Thyroid gland (tissue), 4 donors: ENCODE data around the gene ABHD2. TPM values are rescaled to one million over a fixed set of nuclear protein-coding genes. Genes with fewer than 3 reads are reported as not detected.

Experiments used
- DNase-seq, 2 donors: peaks; one replicate each; pipeline ENCODE4 v3.0.0-alpha.2; 2019
- H3K27ac ChIP-seq, 3 donors: fragments of 200-600 bp; sonication (generic); 1 replicate in 2 of 3; 2 replicates in 1 of 3; pipeline ENCODE4 v1.5.1; 2016 to 2019; ENCODE audit warnings: mild to moderate bottlenecking in 1 of 3, moderate library complexity in 1 of 3
- H3K27me3 ChIP-seq: fragments of 200-600 bp; sonication (generic); one replicate; pipeline ENCODE4 v1.5.1; 2019
- H3K36me3 ChIP-seq, 2 donors: fragments of 200-600 bp; sonication (generic); one replicate each; pipeline ENCODE4 v1.5.1; 2016 to 2019
- H3K4me1 ChIP-seq, 2 donors: fragments of 200-600 bp; sonication (generic); one replicate each; pipeline ENCODE4 v1.5.1; 2017 to 2019
- H3K4me3 ChIP-seq, 3 donors: fragments of 200-600 bp; sonication (generic); replicated peaks in 1 of 3; 1 replicate in 2 of 3; 2 replicates in 1 of 3; pipeline ENCODE4 v1.5.1; 2016; ENCODE audit warnings: mild to moderate bottlenecking in 1 of 3
- H3K9me3 ChIP-seq: fragments of 200-600 bp; sonication (generic); one replicate; pipeline ENCODE4 v1.5.1; 2017
- CTCF ChIP-seq, 6 experiments: fragments of 200-600 bp in 3 of 6; fragments of 450-650 bp in 3 of 6; sonication (generic) in 3 of 6; IDR thresholded peaks; one replicate each; pipeline ENCODE4 v1.5.1; 2016 to 2019; ENCODE audit warnings: antibody characterized with exemption in 6 of 6, mild to moderate bottlenecking in 2 of 6, inconsistent platforms in 1 of 6, moderate library complexity in 1 of 6
- POLR2A ChIP-seq, 2 donors: fragments of 450-650 bp; IDR thresholded peaks; one replicate each; pipeline ENCODE4 v1.6.1; 2017; ENCODE audit warnings: antibody characterized with exemption in 2 of 2, mild to moderate bottlenecking in 2 of 2, moderate library complexity in 1 of 2
- WGBS, 2 donors: methylation state at CpG; one replicate each; pipeline ENCODE4 v1.1.5; 2017; 5-methylcytosine and 5-hydroxymethylcytosine counted together
- intact Hi-C: fragments of 100-400 bp; cut with DNase I; formaldehyde crosslinking; loops from one replicate; pipeline ENCODE4 v1.15.1; 2023
- total RNA-seq, 4 donors: library from RNA; depleted of rRNA; stranded (reverse); fragments of >200 nt; gene quantifications; one replicate each; pipeline ENCODE4 v1.2.3, GENCODE V29; 2016

Gene ABHD2
- total RNA-seq, 4 donors from 2014 or later = 52.0 to 74.4 (median 66.2) TPM

- no peak for TF ChIP-seq CTCF (IDR thresholded peaks at IDR 0.05)
- TF ChIP-seq POLR2A (IDR thresholded peaks at IDR 0.05) = no peak
- 88 to 94% methylated on average over 5 to 8 of the region's 8 CpGs for WGBS, 2 donors
- no peaks in the 10 kb centered on the region for H3K27me3 ChIP-seq
These were observed 130.3 kb downstream of the ABHD2 start for GRCh38 chr15:89218531-89218930.

GRCh38 chr15:89221543-89221942, 133.3 kb downstream of the ABHD2 start, which contains the start of gene RLBP1:
Gene RLBP1 (minus strand): TSS chr15:89221579. CDS start chr15:89218975, 2,604 bp downstream.
- no peak for TF ChIP-seq CTCF (IDR thresholded peaks at IDR 0.05)
- no peak for TF ChIP-seq POLR2A (IDR thresholded peaks at IDR 0.05)
- Histone ChIP-seq H3K4me3 (no peak within 1 kb of the TSS), H3K9me3 (no peaks in the 10 kb centered on the region), H3K36me3 (no peaks in the 10 kb centered on the region), H3K4me1 (no peaks in the 10 kb centered on the region), H3K27me3 (no peaks in the 10 kb centered on the region), H3K27ac (no peak within 1 kb of the TSS)
- DNase-seq = no peak
- 66 to 83% methylated on average over 4 to 7 of the region's 11 CpGs for WGBS, 2 donors
- intact Hi-C loops = no loop called here

More at GRCh38 chr15:89218531-89218930, 130.3 kb downstream of the ABHD2 start:
- intact Hi-C loops = no loop called here
- no peak overlapping the region for H3K4me3 ChIP-seq
- no peaks in the 10 kb centered on the region for H3K4me1 ChIP-seq
- H3K27ac ChIP-seq = no peak overlapping the region
- DNase-seq = no peak
- no peaks in the 10 kb centered on the region for H3K9me3 ChIP-seq
- H3K36me3 ChIP-seq = no peaks in the 10 kb centered on the region

- no peak overlapping the region for H3K27ac ChIP-seq
- intact Hi-C loops = no loop called here
- no peaks in the 10 kb centered on the region for H3K9me3 ChIP-seq
- H3K4me1 ChIP-seq = no peaks in the 10 kb centered on the region
- no peaks in the 10 kb centered on the region for H3K36me3 ChIP-seq
- no peak for DNase-seq
- no peak for TF ChIP-seq CTCF (IDR thresholded peaks at IDR 0.05)
- TF ChIP-seq POLR2A (IDR thresholded peaks at IDR 0.05) = no peak
- no peak overlapping the region for H3K4me3 ChIP-seq
- H3K27me3 ChIP-seq = no peaks in the 10 kb centered on the region
- 94 to 96% methylated on average over 5 of the region's 5 CpGs for WGBS, 2 donors
These were observed 137.3 kb downstream of the ABHD2 start for GRCh38 chr15:89225588-89225987.

GRCh38 chr15:89226359-89227221, 138.3 kb downstream of the ABHD2 start:
- Histone ChIP-seq H3K9me3 (no peaks in the 10 kb centered on the region), H3K4me1 (no peaks in the 10 kb centered on the region), H3K27ac (no peak overlapping the region), H3K36me3 (no peaks in the 10 kb centered on the region), H3K4me3 (no peak overlapping the region), H3K27me3 (no peaks in the 10 kb centered on the region)
- TF ChIP-seq POLR2A (IDR thresholded peaks at IDR 0.05) (no peak), CTCF (IDR thresholded peaks at IDR 0.05) (no peak)
- intact Hi-C loops = no loop called here
- 86% methylated on average over 14 of the region's 14 CpGs for WGBS, 2 donors
- DNase-seq = no peak

- DNase-seq = no peak
- no peaks in the 10 kb centered on the region for H3K36me3 ChIP-seq
- H3K4me1 ChIP-seq = no peaks in the 10 kb centered on the region
- 75 to 84% methylated on average over 7 of the region's 7 CpGs for WGBS, 2 donors
- TF ChIP-seq POLR2A (IDR thresholded peaks at IDR 0.05) (no peak), CTCF (IDR thresholded peaks at IDR 0.05) (no peak)
- intact Hi-C loops = no loop called here
- no peaks in the 10 kb centered on the region for H3K9me3 ChIP-seq
- H3K27me3 ChIP-seq = no peaks in the 10 kb centered on the region
- no peak overlapping the region for H3K4me3 ChIP-seq
- H3K27ac ChIP-seq = no peak overlapping the region
These were observed 139.2 kb downstream of the ABHD2 start for GRCh38 chr15:89227425-89227824.
